Esophagus squamous epithelium (tissue), 4 donors: ENCODE measurements around the gene MGST3.

Experiments
- CTCF ChIP-seq, 6 experiments: fragments of 450-650 bp in 4 of 6; fragments of 200-600 bp in 2 of 6; sonication (generic) in 2 of 6; IDR thresholded peaks; one replicate each; pipeline ENCODE4 v1.5.1; 2016 to 2019; ENCODE audit warnings: antibody characterized with exemption in 6 of 6, mild to moderate bottlenecking in 4 of 6, moderate library complexity in 4 of 6
- POLR2A ChIP-seq, 4 donors: fragments of 450-650 bp; IDR thresholded peaks; one replicate each; pipeline ENCODE4 v1.6.1; 2017; ENCODE audit warnings: antibody characterized with exemption in 4 of 4, mild to moderate bottlenecking in 4 of 4, moderate library complexity in 3 of 4

GRCh38 chr1:165648919-165649572 is 18.0 kb downstream of the MGST3 start:
- no peak for TF ChIP-seq CTCF (IDR thresholded peaks at IDR 0.05)
- no peak for TF ChIP-seq POLR2A (IDR thresholded peaks at IDR 0.05)
